NK-92 treated with Interleukin-12 subunit alpha and Interleukin-12 subunit beta, amount 100 ng/mL, for 24 hours (cell line): Measurements from ENCODE around the gene DOK4.
"Not testable (repeated sequence)": the region's sequence is repeated elsewhere in the genome, so short reads cannot be mapped to it uniquely, and the experiment has no call there.

ENCODE experiments used
- DNase-seq: peaks from one replicate; lab custom pipeline; 2025; lab: John Stamatoyannopoulos, UW

The DOK4 gene

GRCh38 chr16:57502048-57502775, 15.9 kb upstream of the DOK4 start:
- DNase-seq = no peak

- DNase-seq = no peak
These were observed 15.2 kb upstream of the DOK4 start for GRCh38 chr16:57501492-57501891.

- DNase-seq = no peak
These were observed 14.4 kb upstream of the DOK4 start for GRCh38 chr16:57500578-57501111.

GRCh38 chr16:57499941-57500340, 13.6 kb upstream of the DOK4 start:
- DNase-seq = not testable (repeated sequence)

- DNase-seq = no peak
These were observed 11.7 kb upstream of the DOK4 start for GRCh38 chr16:57498031-57498430.

GRCh38 chr16:57497121-57497520, 10.8 kb upstream of the DOK4 start:
- DNase-seq = no peak

GRCh38 chr16:57493767-57494166, 7.5 kb upstream of the DOK4 start:
- no peak for DNase-seq

GRCh38 chr16:57489229-57489628, 2.9 kb upstream of the DOK4 start:
- no peak for DNase-seq

GRCh38 chr16:57486858-57487834, 853 bp upstream of the DOK4 start:
- DNase-seq = no peak

- no peak for DNase-seq
These were observed 990 bp downstream of the DOK4 start for GRCh38 chr16:57485091-57485915.

GRCh38 chr16:57484515-57485005, 1.7 kb downstream of the DOK4 start:
- DNase-seq = no peak

- DNase-seq = no peak
These were observed 2.4 kb downstream of the DOK4 start for GRCh38 chr16:57483725-57484514.

GRCh38 chr16:57482845-57483545, 3.3 kb downstream of the DOK4 start:
- no peak for DNase-seq

GRCh38 chr16:57481421-57481820, 4.9 kb downstream of the DOK4 start:
- no peak for DNase-seq

- no peak for DNase-seq
These were observed 5.5 kb downstream of the DOK4 start for GRCh38 chr16:57480754-57481230.

- no peak for DNase-seq
These were observed 6.1 kb downstream of the DOK4 start for GRCh38 chr16:57479976-57480753.

- DNase-seq = no peak
These were observed 6.9 kb downstream of the DOK4 start for GRCh38 chr16:57479205-57479975.

- no peak for DNase-seq
These were observed 7.7 kb downstream of the DOK4 start for GRCh38 chr16:57478396-57479204.
